PC-3 (cell line): ENCODE data around the gene ESPN. TPM values are rescaled to one million over a fixed set of nuclear protein-coding genes. Genes with fewer than 3 reads are reported as not detected.
A peak's percentile ranks its signal among the peaks of the same experiment; 100 is the strongest.

ENCODE experiments used
- ATAC-seq: fragments of 200-7000 bp; cut with Tn5 transposase; 2 replicates; pipeline ENCODE4 v1.9.1; 2020; ENCODE audit warnings: mild to moderate bottlenecking, moderate library complexity
- BruUV-seq: library from RNA; stranded (reverse); fragments of 400-500 nt; replicated peaks from 2 replicates; lab custom pipeline; 2021; lab: Mats Ljungman, UMichigan
- CTCF ChIA-PET: fragments of 300-600 bp; sonication (Branson Sonifier 250); formaldehyde crosslinking; loops from one replicate; lab custom pipeline; 2022; ENCODE audit warnings: antibody characterized with exemption; lab: Charles Lee
- POLR2A ChIA-PET: fragments of 300-600 bp; sonication (Branson Sonifier 250); formaldehyde crosslinking; loops from one replicate; lab custom pipeline; 2022; ENCODE audit warnings: antibody characterized with exemption; ENCODE audit not compliant: unreplicated experiment; lab: Charles Lee
- DNase-seq: peaks from one replicate; pipeline ENCODE4 v3.0.0-alpha.2; 2015
- H2AFZ ChIP-seq: fragments of 300-600 bp; sonication (generic); 2 replicates; pipeline ENCODE4 v1.6.0; 2016; ENCODE audit warnings: antibody characterized with exemption, low read length
- H3F3A ChIP-seq: fragments of 300-600 bp; sonication (generic); one replicate; pipeline ENCODE4 v1.6.0; 2017; ENCODE audit warnings: antibody characterized with exemption, low read length, control low read depth, mild to moderate bottlenecking; ENCODE audit not compliant: unreplicated experiment
- H3K27ac ChIP-seq: fragments of 300-600 bp; sonication (generic); 2 replicates; pipeline ENCODE4 v1.5.1; 2016; ENCODE audit warnings: mild to moderate bottlenecking, low read length
- H3K27me3 ChIP-seq: fragments of 300-600 bp; sonication (generic); 2 replicates; pipeline ENCODE4 v1.6.1; 2016; ENCODE audit warnings: low read length, mixed read lengths
- H3K36me3 ChIP-seq: fragments of 300-600 bp; sonication (generic); 2 replicates; pipeline ENCODE4 v1.6.1; 2016; ENCODE audit warnings: low read depth, mixed run types, low read length, mixed read lengths
- H3K4me1 ChIP-seq: fragments of 300-600 bp; sonication (generic); 2 replicates; pipeline ENCODE4 v1.5.1; 2016; ENCODE audit warnings: low read length; ENCODE audit not compliant: insufficient read depth
- H3K4me2 ChIP-seq: fragments of 300-600 bp; sonication (generic); 2 replicates; pipeline ENCODE4 v1.6.0; 2016; ENCODE audit warnings: low read length
- H3K4me3 ChIP-seq: fragments of 300-600 bp; sonication (generic); 2 replicates; pipeline ENCODE4 v1.5.1; 2016; ENCODE audit warnings: mild to moderate bottlenecking, low read length, mixed read lengths
- H3K79me2 ChIP-seq: fragments of 300-600 bp; sonication (generic); 2 replicates; pipeline ENCODE4 v1.6.1; 2017; ENCODE audit warnings: low read length, mixed read lengths
- H3K9ac ChIP-seq: fragments of 300-600 bp; sonication (generic); 2 replicates; pipeline ENCODE4 v1.6.0; 2016; ENCODE audit warnings: mild to moderate bottlenecking, low read length
- H3K9me2 ChIP-seq: fragments of 300-600 bp; sonication (generic); replicated peaks from 2 replicates; pipeline ENCODE4 v1.6.1; 2016; ENCODE audit warnings: mixed run types, low read length, mixed read lengths
- H3K9me3 ChIP-seq: fragments of 300-600 bp; sonication (generic); 2 replicates; pipeline ENCODE4 v1.6.1; 2016; ENCODE audit warnings: low read length, mixed read lengths
- H4K20me1 ChIP-seq: fragments of 300-600 bp; sonication (generic); 2 replicates; pipeline ENCODE4 v1.6.1; 2016; ENCODE audit warnings: low read length, mixed read lengths
- CTCF ChIP-seq: fragments of 300-600 bp; sonication (generic); conservative IDR thresholded peaks from 2 replicates; pipeline ENCODE4 v1.5.1; 2017; ENCODE audit warnings: antibody characterized with exemption, low read depth, mild to moderate bottlenecking, low read length
- EZH2 ChIP-seq: fragments of 300-600 bp; sonication (generic); IDR thresholded peaks from one replicate; pipeline ENCODE4 v1.6.1; 2017; ENCODE audit warnings: antibody characterized with exemption, mild to moderate bottlenecking, low read length; ENCODE audit not compliant: unreplicated experiment
- EZH2phosphoT487 ChIP-seq: fragments of 300-600 bp; sonication (generic); IDR thresholded peaks from 2 replicates; pipeline ENCODE4 v1.6.1; 2018; ENCODE audit warnings: mild to moderate bottlenecking, antibody characterized with exemption, low read length, borderline replicate concordance
- intact Hi-C: fragments of 100-400 bp; cut with micrococcal nuclease; formaldehyde crosslinking; loops from 2 replicates; pipeline ENCODE4 v1.9.0; 2023
- total RNA-seq: library from RNA; depleted of rRNA; stranded (reverse); fragments of >200 nt; gene quantifications from 2 replicates; pipeline ENCODE4 v1.2.3, GENCODE V29; 2014

ESPN gene
- total RNA-seq, 1 experiment from 2014 or later = 11.1 TPM

- H3K9me3 ChIP-seq = no peaks in the 10 kb centered on the region
- intact Hi-C loops = loop anchor here (1.0 kb wide), 2 partner anchors 10 to 15 kb away; no protein-coding TSS in a partner anchor
- no peaks in the 10 kb centered on the region for H3K36me3 ChIP-seq
- no peaks in the 10 kb centered on the region for H4K20me1 ChIP-seq
- H3K4me2 ChIP-seq = peak overlapping the region; percentile 90
- TF ChIP-seq EZH2 (no peak), CTCF (peak; percentile 98), EZH2phosphoT487 (no peak)
- H3K4me3 ChIP-seq = peak overlapping the region; percentile 73
- ChIA-PET CTCF (interaction anchor here (0.6 to 2.3 kb wide), 14 partner anchors 10 to 218 kb away, joined by 3 to 29 read pairs (median 4); no protein-coding TSS in a partner anchor), POLR2A (interaction anchor here (0.6 kb wide), 2 partner anchors 17 to 30 kb away, joined by 3 to 16 read pairs; partner anchors contain the start of gene ACOT7)
- peak overlapping the region; percentile 25 for H3K9ac ChIP-seq
- no TSS peak for BruUV-seq
- peak overlapping the region; percentile 73 for H3K27ac ChIP-seq
- H2AFZ ChIP-seq = peak overlapping the region; percentile 87
- peaks cover 63% of the 10 kb centered on the region for H3K4me1 ChIP-seq
- no peaks in the 10 kb centered on the region for H3F3A ChIP-seq
- H3K9me2 ChIP-seq = no peaks in the 10 kb centered on the region
- ATAC-seq (peak; percentile 46), DNase-seq (peak; percentile 98)
- peaks cover 5% of the 10 kb centered on the region for H3K79me2 ChIP-seq
- H3K27me3 ChIP-seq = no peaks in the 10 kb centered on the region
These were observed 1.1 kb upstream of the ESPN start for GRCh38 chr1:6423321-6423999.

- Histone ChIP-seq H3K36me3 (no peaks in the 10 kb centered on the region), H3K4me1 (peaks cover 61% of the 10 kb centered on the region), H3K4me3 (peak overlapping the region; percentile 73), H4K20me1 (no peaks in the 10 kb centered on the region), H3K9me2 (no peaks in the 10 kb centered on the region), H3K27ac (peak overlapping the region; percentile 73), H3K9me3 (no peaks in the 10 kb centered on the region), H3K9ac (peak overlapping the region; percentile 25), H3K79me2 (peaks cover 5% of the 10 kb centered on the region), H2AFZ (peak overlapping the region; percentile 87), H3F3A (no peaks in the 10 kb centered on the region), H3K4me2 (peak overlapping the region; percentile 90), H3K27me3 (no peaks in the 10 kb centered on the region)
- ATAC-seq (peak; percentile 5), DNase-seq (peak; percentile 50)
- intact Hi-C loops = loop anchor here (1.0 kb wide), 2 partner anchors 11 to 14 kb away; no protein-coding TSS in a partner anchor
- TSS peak; percentile 72 for BruUV-seq
- ChIA-PET POLR2A (no interaction called here), CTCF (interaction anchor here (2.0 to 2.3 kb wide), 2 partner anchors 11 to 14 kb away, joined by 14 to 29 read pairs; no protein-coding TSS in a partner anchor)
- TF ChIP-seq EZH2phosphoT487 = no peak
- no peak for TF ChIP-seq CTCF
- no peak for TF ChIP-seq EZH2
These were observed 493 bp upstream of the ESPN start for GRCh38 chr1:6424000-6424565.
